Adrenal gland (tissue), 5 donors: Measurements from ENCODE around the gene GRM8.
"Not testable (repeated sequence)": the region's sequence is repeated elsewhere in the genome, so short reads cannot be mapped to it uniquely, and the experiment has no call there.

ENCODE experiments used
- CTCF ChIP-seq, 6 experiments: fragments of 450-650 bp in 4 of 6; fragments of 200-600 bp in 2 of 6; sonication (generic) in 1 of 6; IDR thresholded peaks; 1 replicate in 5 of 6; 2 replicates in 1 of 6; pipeline versions ENCODE4 v1.5.1 to v1.8.0; 2016 to 2021; ENCODE audit warnings: antibody characterized with exemption in 6 of 6, mild to moderate bottlenecking in 2 of 6, moderate library complexity in 1 of 6
- POLR2A ChIP-seq, 2 donors: fragments of 450-650 bp; IDR thresholded peaks; one replicate each; pipeline ENCODE4 v1.6.1; 2017; ENCODE audit warnings: antibody characterized with exemption in 2 of 2, mild to moderate bottlenecking in 2 of 2, moderate library complexity in 1 of 2
- donor health status: DM: no; HTN: no; CAD: no.

DNA sequence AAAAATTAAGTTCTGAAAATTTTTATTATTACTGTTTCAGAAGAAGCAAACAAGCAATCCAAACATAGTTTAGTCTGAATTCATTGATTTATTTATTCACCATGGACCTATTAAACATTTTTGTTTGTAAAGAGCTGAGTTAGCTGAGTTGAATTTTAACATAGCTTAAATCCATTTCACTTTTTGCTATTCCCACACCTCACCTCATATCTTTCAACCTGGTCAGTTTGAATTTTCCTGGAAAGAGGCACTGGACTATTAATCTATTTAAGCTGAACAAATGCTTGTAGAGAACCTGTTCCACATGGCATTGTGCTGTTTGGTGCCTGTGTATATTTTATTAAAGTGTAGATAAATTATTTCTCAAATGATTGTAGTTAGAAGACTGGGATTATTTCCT, 344.2 kb downstream of the GRM8 start:
- TF ChIP-seq CTCF, POLR2A (IDR thresholded peaks at IDR 0.05): not testable (repeated sequence)
